Measurements from ENCODE around the gene CCDC157.

CCDC157 gene

DNA sequence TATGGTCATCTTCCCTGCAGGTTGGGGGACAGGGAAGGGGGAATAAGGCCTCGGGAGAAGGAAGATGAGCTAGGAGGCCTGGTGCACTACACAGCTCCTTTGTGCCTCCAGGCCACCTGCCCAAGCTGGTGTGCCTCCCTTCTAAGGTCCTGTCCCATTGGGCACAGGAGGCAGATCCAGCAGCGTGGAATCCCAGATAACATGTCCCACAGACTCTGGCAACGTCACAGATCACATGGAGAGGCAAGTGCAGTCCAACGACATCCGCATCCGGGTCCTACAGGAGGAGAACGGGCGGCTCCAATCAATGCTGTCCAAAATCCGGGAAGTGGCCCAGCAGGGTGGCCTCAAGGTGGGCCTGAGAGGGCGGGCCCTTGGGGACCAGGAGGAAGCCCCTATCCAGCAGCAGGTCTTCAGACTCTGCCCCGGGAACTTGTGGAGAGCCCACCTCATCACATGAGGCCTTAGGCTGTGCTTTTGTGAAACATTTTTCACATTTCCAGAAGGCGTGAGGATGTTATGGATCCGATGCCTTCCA, 18.6 kb downstream of the CCDC157 start:
- no peak for ATAC-seq
- TF ChIP-seq ZFP30 (CRISPR knock-in tag; IDR thresholded peaks at IDR 0.05) = no peak
- no peak for TF ChIP-seq TCF4 (CRISPR knock-in tag; IDR thresholded peaks at IDR 0.05; ENCODE audit: borderline replicate concordance)
- TF ChIP-seq CSDC2 (CRISPR knock-in tag; IDR thresholded peaks at IDR 0.05) = no peak
- TF ChIP-seq, protein P1, sequence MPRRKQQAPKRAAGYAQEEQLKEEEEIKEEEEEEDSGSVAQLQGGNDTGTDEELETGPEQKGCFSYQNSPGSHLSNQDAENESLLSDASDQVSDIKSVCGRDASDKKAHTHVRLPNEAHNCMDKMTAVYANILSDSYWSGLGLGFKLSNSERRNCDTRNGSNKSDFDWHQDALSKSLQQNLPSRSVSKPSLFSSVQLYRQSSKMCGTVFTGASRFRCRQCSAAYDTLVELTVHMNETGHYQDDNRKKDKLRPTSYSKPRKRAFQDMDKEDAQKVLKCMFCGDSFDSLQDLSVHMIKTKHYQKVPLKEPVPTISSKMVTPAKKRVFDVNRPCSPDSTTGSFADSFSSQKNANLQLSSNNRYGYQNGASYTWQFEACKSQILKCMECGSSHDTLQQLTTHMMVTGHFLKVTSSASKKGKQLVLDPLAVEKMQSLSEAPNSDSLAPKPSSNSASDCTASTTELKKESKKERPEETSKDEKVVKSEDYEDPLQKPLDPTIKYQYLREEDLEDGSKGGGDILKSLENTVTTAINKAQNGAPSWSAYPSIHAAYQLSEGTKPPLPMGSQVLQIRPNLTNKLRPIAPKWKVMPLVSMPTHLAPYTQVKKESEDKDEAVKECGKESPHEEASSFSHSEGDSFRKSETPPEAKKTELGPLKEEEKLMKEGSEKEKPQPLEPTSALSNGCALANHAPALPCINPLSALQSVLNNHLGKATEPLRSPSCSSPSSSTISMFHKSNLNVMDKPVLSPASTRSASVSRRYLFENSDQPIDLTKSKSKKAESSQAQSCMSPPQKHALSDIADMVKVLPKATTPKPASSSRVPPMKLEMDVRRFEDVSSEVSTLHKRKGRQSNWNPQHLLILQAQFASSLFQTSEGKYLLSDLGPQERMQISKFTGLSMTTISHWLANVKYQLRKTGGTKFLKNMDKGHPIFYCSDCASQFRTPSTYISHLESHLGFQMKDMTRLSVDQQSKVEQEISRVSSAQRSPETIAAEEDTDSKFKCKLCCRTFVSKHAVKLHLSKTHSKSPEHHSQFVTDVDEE (CRISPR knock-in tag; IDR thresholded peaks at IDR 0.05) = no peak

DNA sequence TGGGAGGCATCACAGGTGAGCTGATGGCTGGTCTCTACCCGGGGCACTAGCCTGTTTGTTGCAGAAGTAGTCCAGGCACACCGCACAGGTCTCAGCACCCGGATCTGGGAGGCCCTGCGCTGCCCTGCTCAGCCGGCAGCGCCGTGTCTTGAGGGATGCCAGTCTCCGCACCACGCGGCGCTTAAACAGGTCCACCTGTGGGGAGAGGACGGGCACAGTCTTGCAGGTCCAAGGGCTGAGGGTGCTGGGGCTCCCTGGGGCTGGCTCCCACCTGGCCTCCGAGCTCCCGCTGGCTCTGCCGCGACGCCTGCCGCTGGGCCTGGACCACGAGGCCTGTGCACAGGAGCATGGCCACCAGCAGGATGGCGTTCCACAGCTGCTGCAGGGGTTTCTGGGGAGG, 23.2 kb downstream of the CCDC157 start:
- TF ChIP-seq GLIS3 (CRISPR knock-in tag; IDR thresholded peaks at IDR 0.05) = no peak
- no peak for TF ChIP-seq CSDC2 (CRISPR knock-in tag; IDR thresholded peaks at IDR 0.05)
- TF ChIP-seq TCF4 (CRISPR knock-in tag; IDR thresholded peaks at IDR 0.05; ENCODE audit: borderline replicate concordance) = no peak
- no peak for TF ChIP-seq ZNF565 (CRISPR knock-in tag; conservative IDR thresholded peaks at IDR 0.05; ENCODE audit: low read depth)
- TF ChIP-seq ISL1 (CRISPR knock-in tag; IDR thresholded peaks at IDR 0.05) = no peak
- ATAC-seq = no peak

DNA sequence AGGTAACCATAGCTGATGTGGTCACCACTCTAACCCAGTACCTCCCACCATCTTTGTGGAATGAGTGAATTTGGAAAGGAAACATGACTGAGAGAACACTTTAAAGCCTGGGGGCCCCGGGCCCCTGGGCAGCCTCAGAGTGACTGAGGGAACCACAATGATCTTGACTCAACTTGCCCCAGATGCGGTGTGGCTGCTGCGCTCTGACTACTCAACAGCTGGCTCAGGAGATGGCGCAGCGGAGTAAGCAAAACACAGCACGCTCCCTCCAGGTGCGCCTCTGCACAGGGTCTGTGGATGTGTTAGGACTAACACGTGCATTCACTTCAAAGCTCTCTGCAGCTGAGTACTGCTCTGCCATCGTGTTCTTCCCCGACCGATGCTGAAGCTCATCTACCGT, 24.5 kb downstream of the CCDC157 start:
- TF ChIP-seq, protein P1 (CRISPR knock-in tag; IDR thresholded peaks at IDR 0.05) = no peak
- TF ChIP-seq ZNF565 (CRISPR knock-in tag; conservative IDR thresholded peaks at IDR 0.05; ENCODE audit: low read depth) (no peak), TOX (CRISPR knock-in tag; IDR thresholded peaks at IDR 0.05; ENCODE audit: borderline replicate concordance) (no peak), CSDC2 (CRISPR knock-in tag; IDR thresholded peaks at IDR 0.05) (no peak), ZNF8 (CRISPR knock-in tag; IDR thresholded peaks at IDR 0.05) (no peak), OSR1 (CRISPR knock-in tag; IDR thresholded peaks at IDR 0.05) (no peak), ESRRG (CRISPR knock-in tag; IDR thresholded peaks at IDR 0.05) (no peak), RARB (CRISPR knock-in tag; IDR thresholded peaks at IDR 0.05) (no peak), ISL1 (CRISPR knock-in tag; IDR thresholded peaks at IDR 0.05) (no peak)
- TF ChIP-seq, protein P2, sequence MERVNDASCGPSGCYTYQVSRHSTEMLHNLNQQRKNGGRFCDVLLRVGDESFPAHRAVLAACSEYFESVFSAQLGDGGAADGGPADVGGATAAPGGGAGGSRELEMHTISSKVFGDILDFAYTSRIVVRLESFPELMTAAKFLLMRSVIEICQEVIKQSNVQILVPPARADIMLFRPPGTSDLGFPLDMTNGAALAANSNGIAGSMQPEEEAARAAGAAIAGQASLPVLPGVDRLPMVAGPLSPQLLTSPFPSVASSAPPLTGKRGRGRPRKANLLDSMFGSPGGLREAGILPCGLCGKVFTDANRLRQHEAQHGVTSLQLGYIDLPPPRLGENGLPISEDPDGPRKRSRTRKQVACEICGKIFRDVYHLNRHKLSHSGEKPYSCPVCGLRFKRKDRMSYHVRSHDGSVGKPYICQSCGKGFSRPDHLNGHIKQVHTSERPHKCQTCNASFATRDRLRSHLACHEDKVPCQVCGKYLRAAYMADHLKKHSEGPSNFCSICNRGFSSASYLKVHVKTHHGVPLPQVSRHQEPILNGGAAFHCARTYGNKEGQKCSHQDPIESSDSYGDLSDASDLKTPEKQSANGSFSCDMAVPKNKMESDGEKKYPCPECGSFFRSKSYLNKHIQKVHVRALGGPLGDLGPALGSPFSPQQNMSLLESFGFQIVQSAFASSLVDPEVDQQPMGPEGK (CRISPR knock-in tag; IDR thresholded peaks at IDR 0.05; ENCODE audit: borderline replicate concordance) = no peak
- TF ChIP-seq, protein P3, sequence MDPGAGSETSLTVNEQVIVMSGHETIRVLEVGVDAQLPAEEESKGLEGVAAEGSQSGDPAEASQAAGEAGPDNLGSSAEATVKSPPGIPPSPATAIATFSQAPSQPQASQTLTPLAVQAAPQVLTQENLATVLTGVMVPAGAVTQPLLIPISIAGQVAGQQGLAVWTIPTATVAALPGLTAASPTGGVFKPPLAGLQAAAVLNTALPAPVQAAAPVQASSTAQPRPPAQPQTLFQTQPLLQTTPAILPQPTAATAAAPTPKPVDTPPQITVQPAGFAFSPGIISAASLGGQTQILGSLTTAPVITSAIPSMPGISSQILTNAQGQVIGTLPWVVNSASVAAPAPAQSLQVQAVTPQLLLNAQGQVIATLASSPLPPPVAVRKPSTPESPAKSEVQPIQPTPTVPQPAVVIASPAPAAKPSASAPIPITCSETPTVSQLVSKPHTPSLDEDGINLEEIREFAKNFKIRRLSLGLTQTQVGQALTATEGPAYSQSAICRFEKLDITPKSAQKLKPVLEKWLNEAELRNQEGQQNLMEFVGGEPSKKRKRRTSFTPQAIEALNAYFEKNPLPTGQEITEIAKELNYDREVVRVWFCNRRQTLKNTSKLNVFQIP (CRISPR knock-in tag; IDR thresholded peaks at IDR 0.05; ENCODE audit: borderline replicate concordance, low read depth) = no peak
- no peak for ATAC-seq

DNA sequence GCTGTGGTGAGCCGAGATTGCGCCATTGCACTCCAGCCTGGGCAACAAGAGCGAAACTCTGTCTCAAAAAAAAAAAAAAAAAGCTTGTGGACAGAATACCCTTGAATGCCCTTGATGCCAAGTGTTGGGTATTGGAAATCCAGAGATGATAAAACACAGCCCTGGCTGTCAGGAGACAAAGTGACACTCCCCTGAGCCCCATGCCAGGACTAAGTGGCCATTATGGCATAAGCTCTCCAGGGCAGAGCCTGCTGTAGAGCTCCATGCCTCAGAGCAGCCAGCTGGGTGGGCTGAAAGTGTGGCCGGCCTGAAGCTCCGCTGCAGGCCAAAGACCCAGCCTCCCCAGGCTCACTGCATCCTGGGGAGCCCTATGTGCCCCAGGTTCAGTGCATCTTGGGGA, 25.5 kb downstream of the CCDC157 start:
- ATAC-seq = no peak
- TF ChIP-seq BACH2 (CRISPR knock-in tag; IDR thresholded peaks at IDR 0.05; ENCODE audit: borderline replicate concordance) (no peak), ZFP3 (CRISPR knock-in tag; IDR thresholded peaks at IDR 0.05) (no peak), PPARA (CRISPR knock-in tag; IDR thresholded peaks at IDR 0.05; ENCODE audit: borderline replicate concordance) (no peak), ZNF565 (CRISPR knock-in tag; conservative IDR thresholded peaks at IDR 0.05; ENCODE audit: low read depth) (no peak), ZC3H10 (CRISPR knock-in tag; IDR thresholded peaks at IDR 0.05) (no peak), SNAI2 (CRISPR knock-in tag; IDR thresholded peaks at IDR 0.05) (no peak), RARB (CRISPR knock-in tag; IDR thresholded peaks at IDR 0.05) (no peak), CSDC2 (CRISPR knock-in tag; IDR thresholded peaks at IDR 0.05) (no peak), ZNF70 (CRISPR knock-in tag; IDR thresholded peaks at IDR 0.05) (no peak), ESRRG (CRISPR knock-in tag; IDR thresholded peaks at IDR 0.05) (no peak)
- TF ChIP-seq, protein P2 (CRISPR knock-in tag; IDR thresholded peaks at IDR 0.05; ENCODE audit: borderline replicate concordance) = no peak
- TF ChIP-seq, protein P1 (CRISPR knock-in tag; IDR thresholded peaks at IDR 0.05) = no peak

Data from SK-N-SH treated with all-trans-retinoic acid at 6 μM for 48 hours (cell line).